PC-3 (cell line): ENCODE measurements around the gene FOXN3. TPM values are rescaled to one million over a fixed set of nuclear protein-coding genes. Genes with fewer than 3 reads are reported as not detected.
A peak's percentile ranks its signal among the peaks of the same experiment; 100 is the strongest.

Experiments used
- ATAC-seq: fragments of 200-7000 bp; cut with Tn5 transposase; 2 replicates; pipeline ENCODE4 v1.9.1; 2020; ENCODE audit warnings: mild to moderate bottlenecking, moderate library complexity
- BruUV-seq: library from RNA; stranded (reverse); fragments of 400-500 nt; replicated peaks from 2 replicates; lab custom pipeline; 2021; lab: Mats Ljungman, UMichigan
- CTCF ChIA-PET: fragments of 300-600 bp; sonication (Branson Sonifier 250); formaldehyde crosslinking; loops from one replicate; lab custom pipeline; 2022; ENCODE audit warnings: antibody characterized with exemption; lab: Charles Lee
- POLR2A ChIA-PET: fragments of 300-600 bp; sonication (Branson Sonifier 250); formaldehyde crosslinking; loops from one replicate; lab custom pipeline; 2022; ENCODE audit warnings: antibody characterized with exemption; ENCODE audit not compliant: unreplicated experiment; lab: Charles Lee
- DNase-seq: peaks from one replicate; pipeline ENCODE4 v3.0.0-alpha.2; 2015
- H2AFZ ChIP-seq: fragments of 300-600 bp; sonication (generic); 2 replicates; pipeline ENCODE4 v1.6.0; 2016; ENCODE audit warnings: antibody characterized with exemption, low read length
- H3F3A ChIP-seq: fragments of 300-600 bp; sonication (generic); one replicate; pipeline ENCODE4 v1.6.0; 2017; ENCODE audit warnings: antibody characterized with exemption, low read length, control low read depth, mild to moderate bottlenecking; ENCODE audit not compliant: unreplicated experiment
- H3K27ac ChIP-seq: fragments of 300-600 bp; sonication (generic); 2 replicates; pipeline ENCODE4 v1.5.1; 2016; ENCODE audit warnings: mild to moderate bottlenecking, low read length
- H3K27me3 ChIP-seq: fragments of 300-600 bp; sonication (generic); 2 replicates; pipeline ENCODE4 v1.6.1; 2016; ENCODE audit warnings: low read length, mixed read lengths
- H3K36me3 ChIP-seq: fragments of 300-600 bp; sonication (generic); 2 replicates; pipeline ENCODE4 v1.6.1; 2016; ENCODE audit warnings: low read depth, mixed run types, low read length, mixed read lengths
- H3K4me1 ChIP-seq: fragments of 300-600 bp; sonication (generic); 2 replicates; pipeline ENCODE4 v1.5.1; 2016; ENCODE audit warnings: low read length; ENCODE audit not compliant: insufficient read depth
- H3K4me2 ChIP-seq: fragments of 300-600 bp; sonication (generic); 2 replicates; pipeline ENCODE4 v1.6.0; 2016; ENCODE audit warnings: low read length
- H3K4me3 ChIP-seq: fragments of 300-600 bp; sonication (generic); 2 replicates; pipeline ENCODE4 v1.5.1; 2016; ENCODE audit warnings: mild to moderate bottlenecking, low read length, mixed read lengths
- H3K79me2 ChIP-seq: fragments of 300-600 bp; sonication (generic); 2 replicates; pipeline ENCODE4 v1.6.1; 2017; ENCODE audit warnings: low read length, mixed read lengths
- H3K9ac ChIP-seq: fragments of 300-600 bp; sonication (generic); 2 replicates; pipeline ENCODE4 v1.6.0; 2016; ENCODE audit warnings: mild to moderate bottlenecking, low read length
- H3K9me2 ChIP-seq: fragments of 300-600 bp; sonication (generic); replicated peaks from 2 replicates; pipeline ENCODE4 v1.6.1; 2016; ENCODE audit warnings: mixed run types, low read length, mixed read lengths
- H3K9me3 ChIP-seq: fragments of 300-600 bp; sonication (generic); 2 replicates; pipeline ENCODE4 v1.6.1; 2016; ENCODE audit warnings: low read length, mixed read lengths
- H4K20me1 ChIP-seq: fragments of 300-600 bp; sonication (generic); 2 replicates; pipeline ENCODE4 v1.6.1; 2016; ENCODE audit warnings: low read length, mixed read lengths
- CTCF ChIP-seq: fragments of 300-600 bp; sonication (generic); conservative IDR thresholded peaks from 2 replicates; pipeline ENCODE4 v1.5.1; 2017; ENCODE audit warnings: antibody characterized with exemption, low read depth, mild to moderate bottlenecking, low read length
- EZH2 ChIP-seq: fragments of 300-600 bp; sonication (generic); IDR thresholded peaks from one replicate; pipeline ENCODE4 v1.6.1; 2017; ENCODE audit warnings: antibody characterized with exemption, mild to moderate bottlenecking, low read length; ENCODE audit not compliant: unreplicated experiment
- EZH2phosphoT487 ChIP-seq: fragments of 300-600 bp; sonication (generic); IDR thresholded peaks from 2 replicates; pipeline ENCODE4 v1.6.1; 2018; ENCODE audit warnings: mild to moderate bottlenecking, antibody characterized with exemption, low read length, borderline replicate concordance
- intact Hi-C: fragments of 100-400 bp; cut with micrococcal nuclease; formaldehyde crosslinking; loops from 2 replicates; pipeline ENCODE4 v1.9.0; 2023
- total RNA-seq: library from RNA; depleted of rRNA; stranded (reverse); fragments of >200 nt; gene quantifications from 2 replicates; pipeline ENCODE4 v1.2.3, GENCODE V29; 2014

FOXN3 gene
- total RNA-seq, 1 experiment from 2014 or later: 13.3 TPM

DNA sequence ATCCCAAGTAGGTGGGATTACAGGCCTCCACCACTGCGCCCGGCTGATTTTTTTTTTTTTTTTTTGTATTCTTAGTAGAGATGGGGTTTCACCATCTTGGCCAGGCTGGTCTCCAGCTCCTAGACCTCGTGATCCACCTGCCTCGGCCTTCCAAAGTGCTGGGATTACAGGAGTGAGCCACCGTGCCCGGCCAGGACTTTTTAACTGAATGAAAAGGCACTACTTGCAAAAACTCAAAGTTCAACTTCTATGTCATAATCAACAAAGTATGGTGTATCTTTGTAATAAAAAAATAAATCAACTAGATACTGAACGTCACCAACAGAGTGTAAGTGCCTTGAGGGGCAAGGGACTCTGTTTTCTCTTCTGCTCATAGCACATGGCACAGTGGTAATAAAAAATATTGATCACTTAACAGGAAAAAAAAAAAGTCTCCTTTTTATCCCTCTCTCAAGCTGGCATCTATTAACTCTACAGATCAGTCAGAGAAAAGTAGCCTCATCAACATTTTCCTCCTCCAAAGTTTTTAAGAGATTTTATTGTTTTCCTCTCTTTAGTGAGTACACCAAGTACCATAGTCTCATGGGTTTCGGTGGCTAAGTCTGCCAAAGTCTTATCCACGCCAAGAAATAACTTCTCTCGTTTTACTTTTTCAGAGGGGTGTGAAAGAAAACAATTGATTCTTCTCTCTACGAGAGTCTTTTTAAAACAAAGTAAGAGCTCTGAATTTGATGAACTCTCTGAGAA is 10.6 kb upstream of the FOXN3 start:
- Histone ChIP-seq H3K4me1 (peaks cover 22% of the 10 kb centered on the region), H3F3A (no peaks in the 10 kb centered on the region), H3K79me2 (no peaks in the 10 kb centered on the region), H3K9me2 (no peaks in the 10 kb centered on the region), H3K9ac (no peak overlapping the region), H3K36me3 (no peaks in the 10 kb centered on the region), H3K4me2 (no peak overlapping the region), H3K9me3 (no peaks in the 10 kb centered on the region), H3K27ac (no peak overlapping the region), H3K27me3 (no peaks in the 10 kb centered on the region), H3K4me3 (no peak overlapping the region), H4K20me1 (no peaks in the 10 kb centered on the region), H2AFZ (no peak overlapping the region)
- ATAC-seq (no peak), DNase-seq (no peak)
- BruUV-seq: no TSS peak
- CTCF ChIA-PET: no interaction called here
- POLR2A ChIA-PET: no interaction called here
- TF ChIP-seq EZH2 (no peak), EZH2phosphoT487 (no peak), CTCF (no peak)
- intact Hi-C loops: no loop called here

DNA sequence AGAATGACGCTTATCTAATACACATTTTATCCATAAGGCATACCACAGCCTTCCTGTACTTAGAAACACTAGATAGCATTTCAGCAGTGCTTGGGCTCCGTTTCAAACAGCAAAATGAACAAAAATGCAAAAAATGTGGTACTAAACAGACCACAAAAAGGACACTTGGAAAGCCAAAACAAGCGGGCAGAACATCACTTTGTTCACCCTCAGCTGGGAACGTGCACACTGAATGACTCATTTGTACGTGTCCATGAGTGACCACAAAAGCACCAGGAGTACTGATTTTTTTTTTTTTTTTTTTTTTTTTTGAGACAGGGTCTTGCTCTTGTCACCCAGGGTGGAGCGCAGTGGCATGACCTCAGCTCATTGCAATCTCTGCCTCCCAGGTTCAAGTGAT is 8.9 kb upstream of the FOXN3 start:
- no peak overlapping the region for H3K9ac ChIP-seq
- no peak overlapping the region for H3K4me3 ChIP-seq
- POLR2A ChIA-PET: no interaction called here
- H3K9me2 ChIP-seq: no peaks in the 10 kb centered on the region
- H3K4me1 ChIP-seq: peaks cover 27% of the 10 kb centered on the region
- H4K20me1 ChIP-seq: no peaks in the 10 kb centered on the region
- DNase-seq: peak; percentile 91
- no peak overlapping the region for H2AFZ ChIP-seq
- H3K9me3 ChIP-seq: no peaks in the 10 kb centered on the region
- no peaks in the 10 kb centered on the region for H3K36me3 ChIP-seq
- H3K27me3 ChIP-seq: no peaks in the 10 kb centered on the region
- no peak overlapping the region for H3K27ac ChIP-seq
- H3K79me2 ChIP-seq: no peaks in the 10 kb centered on the region
- CTCF ChIA-PET: interaction anchor here (0.6 kb wide), 1 partner anchor 73 kb away, joined by 6 read pairs; no protein-coding TSS in a partner anchor
- TF ChIP-seq EZH2 (no peak), CTCF (no peak), EZH2phosphoT487 (no peak)
- intact Hi-C loops: no loop called here
- no peaks in the 10 kb centered on the region for H3F3A ChIP-seq
- H3K4me2 ChIP-seq: peak overlapping the region; percentile 60
- peak; percentile 84 for ATAC-seq
- BruUV-seq: no TSS peak

- Histone ChIP-seq H3K36me3 (no peaks in the 10 kb centered on the region), H3K27ac (no peak overlapping the region), H3F3A (no peaks in the 10 kb centered on the region), H3K4me3 (no peak overlapping the region), H3K9me3 (no peaks in the 10 kb centered on the region), H4K20me1 (no peaks in the 10 kb centered on the region), H3K9ac (no peak overlapping the region), H2AFZ (no peak overlapping the region), H3K4me2 (no peak overlapping the region), H3K27me3 (no peaks in the 10 kb centered on the region), H3K4me1 (peaks cover 28% of the 10 kb centered on the region), H3K9me2 (no peaks in the 10 kb centered on the region), H3K79me2 (no peaks in the 10 kb centered on the region)
- TF ChIP-seq EZH2: no peak
- TF ChIP-seq EZH2phosphoT487: no peak
- TF ChIP-seq CTCF: no peak
- DNase-seq (no peak), ATAC-seq (no peak)
- BruUV-seq: no TSS peak
- CTCF ChIA-PET: no interaction called here
- POLR2A ChIA-PET: no interaction called here
- intact Hi-C loops: no loop called here
These were observed 7.2 kb upstream of the FOXN3 start for GRCh38 chr14:89424241-89424640.
